Stimulated activated CD8-positive, alpha-beta memory T cell treated with anti-CD3 and anti-CD28 coated beads, Interleukin-15, amount 100 ng/mL, for 1 hour (primary cell): Measurements from ENCODE around the gene EXOSC2.
"Not testable (repeated sequence)": the region's sequence is repeated elsewhere in the genome, so short reads cannot be mapped to it uniquely, and the experiment has no call there.

Source experiments
- DNase-seq: peaks from one replicate; pipeline ENCODE4 v3.0.0-alpha.2; 2020; ENCODE audit warnings: low read depth

The EXOSC2 gene

DNA sequence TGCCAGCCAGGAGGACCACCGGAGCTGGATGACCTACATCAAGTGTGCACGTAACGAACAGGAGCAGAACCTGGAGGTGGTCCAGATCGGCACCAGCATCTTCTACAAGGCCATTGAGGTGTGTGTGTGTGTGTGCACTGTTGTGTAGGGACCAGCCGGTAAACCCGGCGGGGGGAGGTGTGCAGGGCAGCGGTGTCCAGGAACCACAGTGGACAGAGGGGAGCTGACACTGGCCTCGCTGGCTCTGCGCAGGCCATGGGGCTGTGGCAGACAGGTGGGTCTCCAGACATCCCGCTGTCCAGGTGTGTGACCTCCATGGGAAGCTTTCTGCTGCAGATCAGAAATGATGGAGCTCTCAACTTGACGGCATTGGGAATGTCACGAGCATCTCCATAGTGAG lies 25.4 kb upstream of the EXOSC2 start:
- DNase-seq: no peak

DNA sequence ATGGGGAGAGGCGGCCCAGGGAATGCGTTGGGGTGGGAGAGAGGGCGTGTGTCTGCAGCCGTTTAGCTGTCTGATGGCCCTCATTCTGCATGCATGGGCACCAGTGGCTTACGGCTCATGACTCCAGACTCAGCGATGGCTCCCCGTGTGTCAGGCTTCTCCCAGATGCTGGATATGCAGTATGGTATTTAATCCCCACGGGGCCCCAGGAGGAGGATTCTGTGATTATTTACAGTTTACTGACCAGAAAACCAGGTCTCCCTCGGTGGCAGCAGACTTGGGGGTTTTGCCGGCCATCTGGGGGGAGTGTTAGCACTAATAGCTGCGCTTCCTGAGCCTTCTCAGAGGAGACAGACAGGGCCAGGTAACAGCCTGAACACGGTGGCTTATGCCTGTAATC lies 24.9 kb upstream of the EXOSC2 start:
- no peak for DNase-seq

GRCh38 chr9:130669965-130670364 lies 23.6 kb upstream of the EXOSC2 start:
- DNase-seq: no peak

DNA sequence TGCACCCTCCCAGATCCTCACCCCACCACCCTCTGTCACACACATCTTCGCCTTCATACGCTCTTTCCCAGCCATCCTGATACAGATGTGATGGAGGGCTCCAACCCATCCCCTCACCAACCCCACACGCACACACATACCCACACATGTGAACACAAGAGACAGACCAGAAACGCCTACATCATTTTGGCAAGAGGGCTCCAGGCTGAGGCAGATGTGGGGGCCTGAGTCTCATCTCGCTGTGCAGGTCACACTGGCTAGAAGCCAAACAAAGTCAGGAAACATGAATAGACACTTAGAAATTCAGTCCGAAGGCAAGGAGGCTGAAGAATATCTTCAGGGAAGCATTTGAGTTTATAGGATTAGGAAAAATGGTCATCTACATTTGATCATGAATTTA lies 22.9 kb upstream of the EXOSC2 start:
- no peak for DNase-seq

DNA sequence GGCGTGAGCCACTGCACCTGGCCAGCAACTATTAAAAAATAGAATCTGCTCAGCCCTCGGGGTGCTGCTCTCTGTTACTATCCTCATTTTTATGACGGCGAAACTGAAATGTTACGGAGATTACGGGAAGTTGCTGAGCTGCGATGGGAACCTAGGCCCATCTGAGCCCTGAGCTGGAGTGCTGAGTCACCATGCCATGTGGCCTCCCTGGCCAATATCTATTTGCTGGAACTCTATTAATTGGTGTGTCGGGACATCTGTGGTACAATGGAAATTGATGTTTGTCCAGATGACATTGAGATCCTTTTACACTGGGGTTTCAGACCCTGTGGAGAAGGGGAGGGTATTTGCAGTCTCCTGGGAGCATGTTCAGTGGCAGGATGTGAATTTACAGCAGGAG lies 21.1 kb upstream of the EXOSC2 start:
- DNase-seq: no peak

DNA sequence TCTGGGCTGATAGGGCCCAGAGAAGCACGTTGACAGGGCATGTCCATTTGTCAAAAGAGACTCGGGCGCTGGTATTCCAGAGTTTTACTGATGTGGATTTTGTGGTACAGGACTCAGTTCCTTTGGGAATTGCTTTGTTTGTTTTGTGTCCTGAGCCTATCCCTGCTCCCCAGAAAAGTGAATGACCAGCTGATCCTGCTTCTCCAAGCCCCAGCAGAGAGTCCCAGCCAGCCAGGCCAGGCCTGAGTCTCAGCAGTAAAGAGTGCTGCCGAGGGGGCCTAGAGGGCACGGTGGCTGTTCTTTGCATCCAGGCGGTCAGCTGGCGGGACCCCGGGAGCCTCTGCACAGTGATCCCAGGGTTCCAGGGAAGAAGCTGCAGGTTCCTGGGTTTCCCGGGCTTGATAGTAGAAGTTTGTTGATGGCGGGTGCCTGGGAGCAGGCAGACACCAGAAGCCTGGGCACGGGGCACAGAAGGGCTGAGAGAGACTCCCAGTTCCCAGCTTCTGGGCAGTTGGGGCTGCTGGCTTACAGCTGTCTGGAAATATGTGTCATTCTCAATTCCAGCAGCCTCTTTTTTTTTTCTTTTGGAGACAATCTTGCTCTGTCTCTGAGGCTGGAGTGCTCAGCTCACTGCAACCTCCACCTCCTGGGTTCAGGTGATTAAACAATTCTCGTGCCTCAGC lies 20.5 kb upstream of the EXOSC2 start:
- no peak for DNase-seq

GRCh38 chr9:130675396-130675795 lies 18.2 kb upstream of the EXOSC2 start:
- no peak for DNase-seq

GRCh38 chr9:130677252-130677651 lies 16.3 kb upstream of the EXOSC2 start:
- no peak for DNase-seq

DNA sequence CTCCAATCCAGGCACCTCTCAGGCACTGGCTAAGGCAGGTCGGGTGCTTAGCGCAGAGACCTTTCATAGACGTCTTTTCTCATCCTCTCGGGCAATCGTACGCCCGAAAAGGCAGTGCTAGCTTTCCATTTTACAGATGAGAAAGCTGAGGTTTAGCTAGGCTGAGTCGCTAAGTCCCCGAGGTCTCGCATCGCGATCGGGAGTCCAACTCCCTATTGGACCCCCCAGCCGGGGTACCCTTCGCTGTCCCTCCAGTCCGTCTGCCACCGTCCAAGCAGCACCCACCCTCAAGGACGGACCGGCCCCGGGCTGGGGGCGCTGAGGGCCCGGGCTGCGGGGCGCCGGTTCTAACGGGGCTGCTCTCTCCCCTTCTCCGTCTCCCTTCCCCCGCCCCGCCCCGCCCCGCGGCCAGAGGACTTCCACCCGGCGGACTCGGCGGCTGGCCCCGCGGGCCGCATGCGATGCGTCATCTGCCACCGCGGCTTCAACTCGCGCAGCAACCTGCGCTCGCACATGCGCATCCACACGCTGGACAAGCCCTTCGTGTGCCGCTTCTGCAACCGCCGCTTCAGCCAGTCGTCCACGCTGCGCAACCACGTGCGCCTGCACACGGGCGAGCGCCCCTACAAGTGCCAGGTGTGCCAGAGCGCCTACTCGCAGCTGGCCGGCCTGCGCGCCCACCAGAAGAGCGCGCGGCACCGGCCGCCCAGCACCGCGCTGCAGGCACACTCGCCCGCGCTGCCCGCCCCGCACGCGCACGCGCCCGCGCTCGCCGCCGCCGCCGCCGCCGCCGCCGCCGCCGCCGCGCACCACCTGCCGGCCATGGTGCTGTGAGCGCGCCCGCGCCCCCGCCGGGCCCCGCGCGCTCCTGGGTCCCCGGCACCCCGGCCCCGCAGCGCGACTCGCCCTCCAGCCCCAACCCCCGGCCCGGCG lies 12.5 kb upstream of the EXOSC2 start:
- no peak for DNase-seq

- DNase-seq: no peak
Observed at GRCh38 chr9:130681769-130682420, 11.7 kb upstream of the EXOSC2 start.

- peak; percentile 30 for DNase-seq
Observed at GRCh38 chr9:130682421-130683121, 11.0 kb upstream of the EXOSC2 start.

GRCh38 chr9:130685104-130685503 lies 8.5 kb upstream of the EXOSC2 start:
- DNase-seq: no peak

DNA sequence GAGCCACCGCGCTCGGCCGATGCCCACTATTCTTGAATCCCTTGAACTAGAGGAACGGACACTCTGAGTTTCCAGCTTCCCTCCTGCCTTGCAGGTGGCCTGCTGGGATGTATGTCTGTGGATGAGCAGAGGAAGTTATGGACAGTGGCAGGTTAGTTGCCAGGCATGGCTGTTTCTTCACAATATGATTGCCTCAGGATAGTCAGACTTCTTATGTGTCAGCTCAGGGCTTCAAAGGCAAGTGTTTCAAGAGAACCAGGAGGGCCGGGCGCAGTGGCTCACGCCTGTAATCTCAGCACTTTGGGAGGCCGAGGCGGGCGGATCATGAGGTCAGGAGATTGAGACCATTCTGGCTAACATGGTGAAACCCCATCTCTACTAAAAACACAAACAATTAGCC lies 7.6 kb upstream of the EXOSC2 start:
- not testable (repeated sequence) for DNase-seq

DNA sequence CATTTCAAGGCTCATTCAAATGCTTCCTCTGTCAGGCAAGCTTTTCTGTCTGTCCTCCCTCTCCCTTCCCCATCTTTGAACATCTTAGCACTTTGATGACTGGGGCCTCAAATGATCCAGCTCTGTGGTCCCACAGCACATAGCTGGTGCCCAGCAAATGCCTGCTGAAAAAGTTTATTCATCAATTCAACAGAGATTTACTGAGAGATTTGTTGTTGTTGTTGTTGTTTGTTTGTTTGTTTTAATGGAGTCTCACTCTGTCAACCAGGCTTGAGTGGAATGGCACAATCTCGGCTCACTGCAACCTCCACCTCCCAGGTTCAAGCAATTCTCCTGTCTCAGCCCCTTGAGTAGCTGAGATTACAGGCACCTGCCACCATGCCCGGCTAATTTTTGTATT lies 6.0 kb upstream of the EXOSC2 start:
- DNase-seq: no peak

- DNase-seq: no peak
Observed at GRCh38 chr9:130688072-130688471, 5.5 kb upstream of the EXOSC2 start.

- no peak for DNase-seq
Observed at GRCh38 chr9:130689572-130689936, 4.0 kb upstream of the EXOSC2 start.

DNA sequence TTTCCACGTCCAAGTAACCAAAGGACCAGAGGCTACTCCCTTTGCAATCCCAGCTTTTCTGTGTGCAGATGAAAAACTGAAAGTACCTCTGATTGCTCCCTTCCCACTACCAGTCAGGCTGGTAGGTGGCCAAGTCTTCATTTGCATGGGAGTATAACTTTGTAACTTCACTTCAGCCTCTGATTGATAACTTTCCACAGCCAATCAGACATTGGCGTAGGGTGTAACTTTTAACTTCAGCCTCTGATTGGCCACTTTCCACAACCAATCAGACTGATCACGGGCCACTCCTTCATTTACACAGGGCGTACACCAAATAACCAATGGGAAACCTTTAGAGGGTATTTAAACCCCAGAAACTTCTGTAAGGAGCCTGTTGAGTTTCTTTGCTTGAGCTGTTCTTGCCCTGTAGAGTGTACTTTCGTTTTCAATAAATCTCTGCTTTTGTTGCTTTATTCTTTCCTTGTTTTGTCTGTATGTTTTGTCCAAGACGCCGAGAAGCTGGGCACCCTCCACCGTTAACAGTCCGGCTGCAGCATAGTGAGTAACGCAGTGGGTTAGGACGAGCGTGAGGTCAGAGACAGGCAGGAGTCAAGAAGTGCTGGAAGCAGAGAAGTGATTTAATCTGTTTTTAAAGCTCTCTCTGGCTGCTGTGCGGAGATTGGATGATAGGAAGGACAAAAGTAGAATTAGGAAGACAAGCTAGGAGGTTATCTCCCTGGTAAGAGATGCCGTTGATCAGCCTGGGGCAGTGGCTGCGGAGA lies 3.5 kb upstream of the EXOSC2 start:
- no peak for DNase-seq

DNA sequence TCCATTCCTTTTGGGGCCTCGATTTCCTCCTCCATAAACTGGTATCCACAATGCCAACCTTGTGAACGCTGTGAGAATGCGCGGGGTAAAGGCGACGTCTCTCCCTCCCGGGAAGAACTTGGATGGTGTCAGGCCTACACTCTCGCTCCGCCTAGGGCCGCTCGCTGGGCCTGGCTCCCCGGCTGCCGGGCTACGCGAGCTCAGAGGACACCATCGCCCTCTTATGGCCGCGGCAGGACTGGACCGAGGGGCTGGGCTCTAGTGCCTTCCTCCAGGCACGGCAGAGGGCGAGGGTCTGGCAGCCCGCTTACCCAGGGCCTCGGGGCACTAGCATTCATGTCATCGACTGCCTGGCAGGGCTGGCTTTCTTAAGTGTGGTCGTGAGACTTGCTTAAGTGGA lies 1.3 kb upstream of the EXOSC2 start:
- DNase-seq: no peak

DNA sequence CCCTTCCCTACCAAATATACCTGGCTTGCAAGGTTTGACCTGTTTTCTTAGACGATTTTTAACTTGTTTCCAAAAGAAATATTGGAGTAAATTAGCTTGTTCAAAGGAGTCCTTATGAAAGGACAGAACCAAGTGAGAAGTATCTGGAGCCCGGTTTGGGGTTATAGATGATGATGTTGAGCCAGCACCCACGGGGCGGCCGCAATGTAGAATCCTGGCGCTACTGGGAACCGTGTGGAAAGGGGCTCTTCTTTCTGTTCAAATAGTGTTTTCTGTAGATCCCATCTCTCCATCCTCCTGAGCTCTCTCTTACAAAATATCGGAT lies 517 bp upstream of the EXOSC2 start:
- no peak for DNase-seq

GRCh38 chr9:130694205-130694604 lies 625 bp downstream of the EXOSC2 start:
- DNase-seq: no peak

GRCh38 chr9:130696139-130696650 lies 2.6 kb downstream of the EXOSC2 start:
- no peak for DNase-seq

DNA sequence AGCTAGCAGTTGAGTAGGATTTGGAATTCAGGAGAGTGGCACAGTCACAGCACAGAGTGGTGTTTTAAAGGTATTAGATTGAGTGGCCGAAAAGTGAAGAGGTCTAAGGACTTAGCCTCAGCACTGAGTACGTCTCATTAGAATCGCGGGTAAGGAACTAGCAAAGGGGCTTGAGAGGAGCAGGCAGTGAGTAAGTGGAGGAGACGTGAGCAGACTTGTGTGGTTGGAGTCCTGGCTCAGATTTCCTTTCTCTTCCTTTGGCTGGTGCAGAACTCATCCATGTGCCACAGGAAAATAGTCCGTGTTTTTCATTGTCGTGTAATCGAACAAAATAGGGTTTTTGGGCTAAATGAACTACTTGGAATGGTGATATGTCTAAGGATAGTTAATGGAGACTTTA lies 3.4 kb downstream of the EXOSC2 start:
- DNase-seq: no peak
